Endothelial cell of umbilical vein (primary cell): Measurements from ENCODE around the gene IQCH. TPM values are rescaled to one million over a fixed set of nuclear protein-coding genes. Genes with fewer than 3 reads are reported as not detected.

Source experiments
- BruUV-seq: library from RNA; stranded (reverse); fragments of 400-500 nt; replicated peaks from 2 replicates; lab custom pipeline; 2021; lab: Mats Ljungman, UMichigan
- CTCF ChIA-PET: fragments of 300-600, 350-600 bp; sonication (Branson Sonifier 250); formaldehyde crosslinking; loops from one replicate; lab custom pipeline; 2021; ENCODE audit warnings: antibody characterized with exemption, inconsistent platforms; lab: Charles Lee
- POLR2A ChIA-PET: fragments of 300-600, 350-600 bp; sonication (Branson Sonifier 250); formaldehyde crosslinking; loops from one replicate; lab custom pipeline; 2021; ENCODE audit warnings: antibody characterized with exemption, inconsistent platforms; lab: Charles Lee
- DNase-seq: peaks from one replicate; pipeline ENCODE4 v3.0.0-alpha.2; 2011; ENCODE audit warnings: low read depth, low spot score
- FAIRE-seq: peaks from 2 replicates; lab custom pipeline; 2011; peaks lifted over from hg19 to GRCh38; lab: Jason Lieb, UNC
- H2AFZ ChIP-seq: 2 replicates; pipeline ENCODE4 v1.6.0; 2012; ENCODE audit warnings: low read depth, low read length, control low read depth, inconsistent platforms
- H3K27ac ChIP-seq: 2 replicates; pipeline ENCODE4 v1.5.1; 2011; ENCODE audit warnings: low read depth, mild to moderate bottlenecking, control low read depth, low read length, moderate library complexity; ENCODE audit not compliant: insufficient read depth
- H3K27me3 ChIP-seq, 2 experiments: 2 replicates each; pipeline versions ENCODE4 v1.6.0 to v1.6.1; 2011; ENCODE audit warnings: low read length in 2 of 2, mixed read lengths in 1 of 2; ENCODE audit not compliant: control insufficient read depth in 2 of 2, insufficient read depth in 2 of 2
- H3K36me3 ChIP-seq, 2 experiments: 2 replicates in 1 of 2; 3 replicates in 1 of 2; pipeline ENCODE4 v1.5.1; 2011; ENCODE audit warnings: low read length in 2 of 2, mild to moderate bottlenecking in 1 of 2, moderate library complexity in 1 of 2; ENCODE audit not compliant: control insufficient read depth in 2 of 2, insufficient read depth in 2 of 2; ENCODE audit errors: extremely low read depth in 1 of 2
- H3K4me1 ChIP-seq: 3 replicates; pipeline ENCODE4 v1.5.1; 2011; ENCODE audit warnings: mild to moderate bottlenecking, low read length; ENCODE audit not compliant: control insufficient read depth, insufficient read depth; ENCODE audit errors: extremely low read depth
- H3K4me2 ChIP-seq: 2 replicates; pipeline ENCODE4 v1.6.1; 2011; ENCODE audit warnings: low read length, control low read depth, mixed read lengths; ENCODE audit not compliant: insufficient read depth
- H3K4me3 ChIP-seq, 3 experiments: fragments of 200-600 bp in 1 of 3; sonication (generic), shearing (Covaris generic) in 1 of 3; replicated peaks in 1 of 3; 2 replicates each; pipeline ENCODE4 v1.5.1; 2011 to 2016; ENCODE audit warnings: control low read depth in 3 of 3, low read length in 3 of 3, mild to moderate bottlenecking in 2 of 3, inconsistent platforms in 1 of 3, low read depth in 1 of 3, moderate library complexity in 1 of 3; ENCODE audit not compliant: insufficient read depth in 1 of 3
- H3K79me2 ChIP-seq: 2 replicates; pipeline ENCODE4 v1.6.0; 2012; ENCODE audit warnings: low read length, inconsistent platforms; ENCODE audit not compliant: control insufficient read depth, insufficient read depth
- H3K9ac ChIP-seq: replicated peaks from 2 replicates; pipeline ENCODE3; 2011; ENCODE audit warnings: low read length, control low read depth; ENCODE audit not compliant: insufficient read depth; ENCODE audit errors: extremely low read depth
- H3K9me1 ChIP-seq: replicated peaks from 3 replicates; pipeline ENCODE4 v1.6.0; 2011; ENCODE audit warnings: mild to moderate bottlenecking, low read length; ENCODE audit not compliant: control insufficient read depth, insufficient read depth; ENCODE audit errors: extremely low read depth
- H3K9me3 ChIP-seq: replicated peaks from 2 replicates; pipeline ENCODE4 v1.5.1; 2012; ENCODE audit warnings: low read length, inconsistent platforms; ENCODE audit not compliant: control insufficient read depth, insufficient read depth
- H4K20me1 ChIP-seq: replicated peaks from 2 replicates; pipeline ENCODE3; 2011; ENCODE audit warnings: mild to moderate bottlenecking, low read length; ENCODE audit not compliant: control insufficient read depth, insufficient read depth; ENCODE audit errors: extremely low read depth
- CTCF ChIP-seq, 2 donors: IDR thresholded peaks; 1 replicate in 1 of 2; 2 replicates in 1 of 2; pipeline ENCODE4 v1.5.1; 2011; ENCODE audit warnings: low read length in 2 of 2, mild to moderate bottlenecking in 2 of 2, moderate library complexity in 2 of 2, control low read depth in 1 of 2, inconsistent platforms in 1 of 2, low read depth in 1 of 2; ENCODE audit not compliant: insufficient read depth in 1 of 2; ENCODE audit errors: extremely low read depth in 1 of 2
- EZH2 ChIP-seq: IDR thresholded peaks from 2 replicates; pipeline ENCODE4 v1.6.1; 2012; ENCODE audit warnings: borderline replicate concordance, low read depth, mild to moderate bottlenecking, moderate library complexity, low read length, inconsistent platforms; ENCODE audit not compliant: severe bottlenecking
- FOS ChIP-seq: IDR thresholded peaks from 2 replicates; pipeline ENCODE4 v1.6.1; 2011; ENCODE audit warnings: mild to moderate bottlenecking, low read length, moderate library complexity, borderline replicate concordance; ENCODE audit not compliant: insufficient read depth
- GATA2 ChIP-seq: IDR thresholded peaks from 2 replicates; pipeline ENCODE4 v1.7.0; 2011; ENCODE audit warnings: low read depth, mild to moderate bottlenecking, moderate library complexity, mixed read lengths, low read length; ENCODE audit not compliant: insufficient read length, insufficient read depth
- JUN ChIP-seq: IDR thresholded peaks from 2 replicates; pipeline ENCODE4 v1.6.1; 2011; ENCODE audit warnings: borderline replicate concordance, low read depth; ENCODE audit not compliant: insufficient read length, insufficient read depth
- MYC ChIP-seq: IDR thresholded peaks from one replicate; pipeline ENCODE4 v1.6.1; 2011; ENCODE audit warnings: mild to moderate bottlenecking, low read depth, low read length
- POLR2A ChIP-seq: IDR thresholded peaks from 2 replicates; pipeline ENCODE4 v1.6.1; 2012; ENCODE audit warnings: low read depth, mild to moderate bottlenecking, control low read depth, low read length
- POLR2AphosphoS5 ChIP-seq: IDR thresholded peaks from 2 replicates; pipeline ENCODE4 v1.6.1; 2012; ENCODE audit warnings: low read depth, mild to moderate bottlenecking, control low read depth, low read length, moderate library complexity; ENCODE audit not compliant: insufficient read depth
- dilution Hi-C: fragments of 300-500 bp; cut with MboI; formaldehyde crosslinking; loops from one replicate; pipeline ENCODE4 v1.15.0; 2019; ENCODE audit warnings: low sequenced_read_pairs; ENCODE audit not compliant: extremely low pct_ligation_motif_present
- intact Hi-C: fragments of 100-400 bp; cut with micrococcal nuclease; formaldehyde crosslinking; loops from one replicate; pipeline ENCODE4 v1.10.0; 2022
- polyA plus RNA-seq, 4 experiments: library from polyadenylated mRNA; depleted of rRNA in 3 of 4; stranded (reverse) in 3 of 4; unstranded in 1 of 4; fragments of >200 nt; gene quantifications; 2 replicates each; pipeline versions ENCODE4 v1.2.1 to v1.2.3, GENCODE V29; 2011 to 2012; ENCODE audit warnings: missing spikeins in 1 of 4
- total RNA-seq: library from RNA; stranded (reverse); gene quantifications from 2 replicates; pipeline ENCODE4 v1.2.3, GENCODE V29; 2021
- TF ChIP-seq, protein P1 (sequence below): IDR thresholded peaks from 2 replicates; pipeline ENCODE4 v1.6.1; 2011; ENCODE audit not compliant: insufficient read depth, insufficient read length

IQCH gene
- total and polyA plus RNA-seq, 2 donors (not counting 3 experiments of a cell fraction or from before 2014, with no cell fraction given): 0.29 to 0.51 TPM

DNA sequence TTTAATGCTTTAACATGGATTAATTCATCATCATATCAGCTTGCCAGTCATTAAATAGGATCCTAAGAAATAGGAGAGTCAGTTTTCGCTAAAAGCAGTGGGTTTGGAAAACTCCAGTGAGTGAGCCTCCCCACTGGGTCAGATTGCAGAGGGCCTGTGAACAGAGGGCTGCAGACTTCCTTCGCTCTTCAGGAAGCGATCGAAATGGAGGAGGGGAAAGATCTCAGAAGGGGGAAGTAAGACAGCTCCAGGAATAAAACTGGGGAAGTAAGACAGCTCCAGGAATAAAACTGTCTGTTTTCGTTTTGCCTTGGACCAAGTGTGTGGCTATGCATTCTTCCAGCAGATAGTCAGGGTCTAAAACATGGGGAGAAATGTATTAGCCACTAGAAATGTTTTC is 141.5 kb downstream of the IQCH start:
- no TSS peak for BruUV-seq
- ChIA-PET POLR2A (no interaction called here), CTCF (interaction anchor here (0.5 to 3.2 kb wide), 5 partner anchors 8 to 45 kb away, joined by 3 to 8 read pairs (median 3); no protein-coding TSS in a partner anchor)
- Histone ChIP-seq H3K4me2 (no peak overlapping the region), H3K27me3 (peaks cover 0 to 2% of the 10 kb centered on the region in 2 experiments), H3K9me1 (no peaks in the 10 kb centered on the region), H3K4me3 (no peak overlapping the region), H3K4me1 (no peaks in the 10 kb centered on the region), H3K9me3 (no peaks in the 10 kb centered on the region), H3K36me3 (no peaks in the 10 kb centered on the region), H2AFZ (no peak overlapping the region), H4K20me1 (no peaks in the 10 kb centered on the region), H3K9ac (no peak overlapping the region), H3K79me2 (no peaks in the 10 kb centered on the region), H3K27ac (no peak overlapping the region)
- DNase-seq: no peak
- dilution Hi-C loops: no loop called here
- intact Hi-C loops: no loop called here
- TF ChIP-seq JUN: no peak
- no peak for TF ChIP-seq POLR2A
- TF ChIP-seq CTCF (IDR thresholded peaks at IDR 0.05; ENCODE audit: extremely low read depth in 1 of 2, insufficient read depth in 1 of 2, low read depth in 1 of 2, low read length in 2 of 2): no peak
- no peak for TF ChIP-seq MYC
- no peak for TF ChIP-seq GATA2
- TF ChIP-seq FOS: no peak
- TF ChIP-seq POLR2AphosphoS5: no peak
- TF ChIP-seq EZH2: no peak
- TF ChIP-seq, protein P1, sequence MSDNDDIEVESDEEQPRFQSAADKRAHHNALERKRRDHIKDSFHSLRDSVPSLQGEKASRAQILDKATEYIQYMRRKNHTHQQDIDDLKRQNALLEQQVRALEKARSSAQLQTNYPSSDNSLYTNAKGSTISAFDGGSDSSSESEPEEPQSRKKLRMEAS: no peak
- no peak for FAIRE-seq
